ENCODE results near the gene TMEM131. TPM values are rescaled to one million over a fixed set of nuclear protein-coding genes. Genes with fewer than 3 reads are reported as not detected.
"Not testable (repeated sequence)": the region's sequence is repeated elsewhere in the genome, so short reads cannot be mapped to it uniquely, and the experiment has no call there.

TMEM131 gene
- total RNA-seq, 6 donors from 2014 or later: 30.5 to 67.5 (median 39.7) TPM

DNA sequence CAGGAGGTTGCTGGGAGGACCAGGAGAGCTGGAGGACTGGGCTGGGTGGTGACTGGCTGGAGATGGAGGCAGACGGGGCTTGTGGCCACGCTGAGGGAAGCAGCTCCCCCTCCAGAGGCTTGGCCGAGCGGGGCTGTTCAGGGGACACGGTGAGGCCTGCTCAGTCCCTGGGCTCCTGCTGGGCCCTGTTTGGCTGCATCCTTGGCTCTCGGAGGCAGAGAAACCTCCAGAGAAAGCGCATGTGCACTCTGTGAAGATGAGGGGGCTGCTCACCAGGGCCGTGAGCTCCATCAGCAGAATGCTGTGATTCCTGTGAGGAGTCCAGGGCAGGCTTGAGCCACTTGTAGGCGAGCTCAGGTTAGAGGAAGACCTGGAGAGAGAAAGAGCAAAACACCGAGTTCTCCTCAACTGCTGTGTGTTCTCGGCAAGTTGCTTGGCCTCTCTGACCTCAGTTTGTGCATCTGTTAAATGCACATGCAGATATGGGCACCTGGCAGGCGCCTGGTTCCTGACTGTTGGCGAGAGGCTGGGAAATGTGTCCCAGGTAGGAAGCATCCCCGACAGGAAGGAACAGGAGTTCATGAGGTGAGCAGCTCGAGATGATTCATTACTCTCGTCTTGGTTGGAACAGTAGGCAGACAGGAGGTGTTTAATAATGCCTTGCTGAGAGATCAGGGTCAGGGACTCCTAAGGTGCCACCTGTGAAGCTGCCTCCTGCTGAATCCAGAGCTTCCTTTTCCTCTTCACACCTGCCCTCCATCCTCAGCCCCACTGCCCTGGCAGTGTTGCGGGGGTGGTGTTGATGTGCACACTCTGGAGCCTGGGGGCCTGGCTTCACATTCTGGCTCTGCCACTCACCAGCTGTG is 281.4 kb downstream of the TMEM131 start:
- ATAC-seq (ENCODE audit: low FRiP score in 2 of 2) (no peak), DNase-seq (peak in 1 of 2 donors; percentile 46)
- peak overlapping the region in 3 of 4 donors; percentile 7 to 37 (median 32) for H3K4me3 ChIP-seq

GRCh38 chr2:97713296-97714083 is 282.3 kb downstream of the TMEM131 start, which contains the start of gene ZAP70:
ZAP70 (plus strand) TSS chr2:97713576; CDS start chr2:97724037, 10,461 bp downstream.
- Histone ChIP-seq H3K36me3 (no peaks in the 10 kb centered on the region), H3K27me3 (no peaks in the 10 kb centered on the region), H3K9me3 (no peaks in the 10 kb centered on the region), H3K4me1 (no peaks in the 10 kb centered on the region), H3K27ac (peak within 1 kb of the TSS; percentile 18 to 84 (median 52)), H3K4me3 (peak within 1 kb of the TSS in 3 of 4 donors; percentile 7 to 37 (median 32))
- 54 to 79% methylated on average over 10 to 20 of the region's 21 CpGs for WGBS, 2 donors
- TF ChIP-seq CTCF (IDR thresholded peaks at IDR 0.05) (no peak), EP300 (IDR thresholded peaks at IDR 0.05) (no peak), POLR2AphosphoS5 (IDR thresholded peaks at IDR 0.05) (peak in 1 of 2 donors; percentile 11), POLR2A (IDR thresholded peaks at IDR 0.05) (peak in 1 of 4 donors; percentile 48)
- DNase-seq: peak in 1 of 2 donors; percentile 65
- ATAC-seq (ENCODE audit: low FRiP score in 2 of 2): peak in 1 of 2 donors; percentile 9

More for the DNA sequence above, 281.4 kb downstream of the TMEM131 start:
- no peaks in the 10 kb centered on the region for H3K36me3 ChIP-seq
- H3K27ac ChIP-seq: peak overlapping the region; percentile 18 to 84 (median 52)
- TF ChIP-seq POLR2A (IDR thresholded peaks at IDR 0.05) (no peak), CTCF (IDR thresholded peaks at IDR 0.05) (no peak), EP300 (IDR thresholded peaks at IDR 0.05) (no peak), POLR2AphosphoS5 (IDR thresholded peaks at IDR 0.05) (no peak)
- H3K9me3 ChIP-seq: no peaks in the 10 kb centered on the region
- no peaks in the 10 kb centered on the region for H3K27me3 ChIP-seq
- no peaks in the 10 kb centered on the region for H3K4me1 ChIP-seq
- WGBS, 2 donors: 75 to 82% methylated on average over 15 to 17 of the region's 17 CpGs

- no peaks in the 10 kb centered on the region for H3K9me3 ChIP-seq
- peak in 1 of 2 donors; percentile 54 for DNase-seq
- no peaks in the 10 kb centered on the region for H3K4me1 ChIP-seq
- no peak for ATAC-seq (ENCODE audit: low FRiP score in 2 of 2)
- WGBS, 2 donors: 77 to 79% methylated on average over 7 to 11 of the region's 11 CpGs
- no peaks in the 10 kb centered on the region for H3K27me3 ChIP-seq
- TF ChIP-seq CTCF (IDR thresholded peaks at IDR 0.05) (no peak), POLR2AphosphoS5 (IDR thresholded peaks at IDR 0.05) (no peak), POLR2A (IDR thresholded peaks at IDR 0.05) (no peak), EP300 (IDR thresholded peaks at IDR 0.05) (no peak)
- H3K27ac ChIP-seq: peak overlapping the region; percentile 18 to 84 (median 28)
- H3K36me3 ChIP-seq: no peaks in the 10 kb centered on the region
- peak overlapping the region in 1 of 4 donors; percentile 37 for H3K4me3 ChIP-seq
Observed at GRCh38 chr2:97712693-97713295, 283.0 kb downstream of the TMEM131 start.

GRCh38 chr2:97712175-97712574 is 283.6 kb downstream of the TMEM131 start:
- peak overlapping the region in 1 of 4 donors; percentile 21 for H3K27ac ChIP-seq
- not testable (repeated sequence) for H3K27me3 ChIP-seq; H3K9me3 ChIP-seq; H3K36me3 ChIP-seq; ATAC-seq (ENCODE audit: low FRiP score in 2 of 2); DNase-seq; H3K4me3 ChIP-seq; H3K4me1 ChIP-seq
- WGBS, 2 donors: 74 to 81% methylated on average over 9 of the region's 9 CpGs

GRCh38 chr2:97711394-97711711 is 284.4 kb downstream of the TMEM131 start:
- WGBS, 2 donors: 85 to 90% methylated on average over 6 of the region's 6 CpGs
- no peak for TF ChIP-seq POLR2AphosphoS5 (IDR thresholded peaks at IDR 0.05)
- no peak for TF ChIP-seq POLR2A (IDR thresholded peaks at IDR 0.05)
- TF ChIP-seq EP300 (IDR thresholded peaks at IDR 0.05): no peak
- TF ChIP-seq CTCF (IDR thresholded peaks at IDR 0.05): no peak
- DNase-seq: no peak
- Histone ChIP-seq H3K4me1 (no peaks in the 10 kb centered on the region), H3K4me3 (no peak overlapping the region), H3K27me3 (no peaks in the 10 kb centered on the region), H3K9me3 (no peaks in the 10 kb centered on the region), H3K27ac (no peak overlapping the region), H3K36me3 (no peaks in the 10 kb centered on the region)
- ATAC-seq (ENCODE audit: low FRiP score in 2 of 2): no peak

All from upper lobe of left lung (tissue), 6 donors.